HG03060 (cell line): ENCODE data around the gene MAP2K2.

ENCODE experiments used
- ATAC-seq: cut with Tn5 transposase; IDR thresholded peaks from one replicate; pipeline ENCODE4 v1.9.1; 2021; ENCODE audit warnings: low read depth, moderate number of reproducible peaks; ENCODE audit not compliant: unreplicated experiment

Gene MAP2K2

DNA sequence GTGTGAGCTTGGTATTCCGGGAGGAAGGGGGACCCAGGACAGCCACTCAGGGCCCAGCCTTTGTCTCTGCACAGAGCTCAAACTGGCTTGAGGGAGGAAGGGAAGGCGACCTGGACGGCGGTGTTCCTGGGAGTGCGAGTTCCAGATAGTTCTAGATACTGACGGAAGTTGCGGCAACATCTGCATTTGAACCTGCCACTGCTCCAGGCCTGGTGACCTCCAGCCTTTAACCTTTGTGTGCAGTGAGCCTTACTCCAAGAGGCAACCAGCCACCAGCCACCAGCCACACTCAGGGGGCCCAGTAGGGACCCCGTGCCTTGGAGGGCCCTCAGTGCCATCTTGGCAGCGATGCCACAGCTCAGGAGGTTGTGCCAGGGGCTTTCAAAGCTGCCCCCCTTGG lies 41.8 kb downstream of the MAP2K2 start:
- ATAC-seq, result no peak

GRCh38 chr19:4081441-4082129 lies 42.3 kb downstream of the MAP2K2 start:
- no peak for ATAC-seq

DNA sequence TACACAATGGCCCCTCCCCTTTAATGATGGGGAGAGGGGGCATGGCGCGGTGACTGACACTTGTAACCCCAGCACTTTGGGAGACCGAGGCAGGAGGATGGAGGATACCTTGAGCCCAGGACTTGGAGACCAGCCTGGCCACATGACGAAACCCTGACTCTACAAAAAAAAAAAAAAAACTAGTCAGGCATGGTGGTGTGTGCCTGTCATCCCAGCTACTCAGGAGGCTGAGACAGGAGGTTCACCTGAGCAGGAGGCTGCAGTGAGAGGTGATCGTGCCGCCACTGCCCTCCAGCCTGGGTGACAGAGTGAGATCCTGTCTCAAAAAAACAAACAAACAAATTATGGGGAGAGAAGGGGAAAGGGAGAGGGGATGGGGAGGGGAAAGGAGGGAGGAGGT lies 43.4 kb downstream of the MAP2K2 start:
- ATAC-seq, result no peak

GRCh38 chr19:4077800-4078684 lies 45.9 kb downstream of the MAP2K2 start:
- no peak for ATAC-seq

- no peak for ATAC-seq
These were observed 46.9 kb downstream of the MAP2K2 start for GRCh38 chr19:4077007-4077374.

- no peak for ATAC-seq
These were observed 48.5 kb downstream of the MAP2K2 start for GRCh38 chr19:4075373-4075772.

DNA sequence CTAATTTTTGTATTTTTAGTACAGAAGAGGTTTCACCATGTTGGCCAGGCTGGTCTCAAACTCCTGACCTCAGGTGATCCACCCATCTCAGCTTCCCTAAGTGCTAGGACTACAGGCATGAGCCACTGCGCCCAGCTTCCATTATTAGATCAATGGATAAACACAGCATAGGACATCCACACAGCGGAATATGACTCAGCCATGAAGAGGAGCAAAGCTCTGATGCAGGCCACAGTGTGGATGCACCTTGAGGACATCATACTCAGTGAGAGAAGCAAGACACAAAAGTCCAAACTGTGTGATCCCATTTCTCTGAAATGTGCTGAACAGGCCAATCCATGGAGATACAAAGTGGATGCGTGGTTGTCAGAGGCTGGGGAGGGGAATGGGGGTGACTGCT lies 52.3 kb downstream of the MAP2K2 start:
- no peak for ATAC-seq

DNA sequence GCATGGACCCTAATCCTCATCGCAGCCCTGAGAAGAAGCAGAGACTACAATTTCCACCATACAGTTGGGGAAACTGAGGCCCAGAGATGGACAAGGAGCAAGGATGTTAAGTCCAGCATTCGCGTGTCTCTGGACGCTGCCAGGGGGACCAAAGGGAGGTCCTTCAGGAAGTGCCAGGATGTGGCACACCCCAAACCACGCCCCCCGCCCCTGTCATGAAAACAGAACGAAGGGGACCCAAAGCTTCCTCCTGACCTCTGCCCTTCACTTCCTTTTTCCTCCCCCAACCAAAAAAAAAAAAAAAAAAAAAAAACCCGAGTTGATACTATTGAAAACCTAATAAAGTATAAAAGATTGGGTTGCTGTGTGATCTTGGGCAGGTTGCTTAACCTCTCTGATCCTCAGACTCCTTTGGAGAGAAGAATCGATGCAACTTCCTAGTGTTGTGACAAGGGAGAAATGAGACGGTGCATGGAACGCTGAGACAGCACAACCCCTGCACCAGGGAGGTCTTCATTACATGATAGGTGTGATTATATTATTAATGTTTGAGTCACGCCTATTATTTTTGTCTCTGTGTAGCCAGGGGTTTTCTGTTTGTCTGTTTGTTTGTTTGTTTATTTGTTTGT lies 54.5 kb downstream of the MAP2K2 start:
- no peak for ATAC-seq

- no peak for ATAC-seq
These were observed 55.6 kb downstream of the MAP2K2 start for GRCh38 chr19:4068047-4068966.

GRCh38 chr19:4067396-4068046 lies 56.4 kb downstream of the MAP2K2 start:
- no peak for ATAC-seq

- no peak for ATAC-seq
These were observed 57.1 kb downstream of the MAP2K2 start, which contains the start of gene ZBTB7A for GRCh38 chr19:4066682-4067395. TSS of gene ZBTB7A (minus strand) at chr19:4066899. CDS start at chr19:4055232, 11,667 bp downstream.

- ATAC-seq, result no peak
These were observed 57.7 kb downstream of the MAP2K2 start for GRCh38 chr19:4066176-4066606.

GRCh38 chr19:4065430-4066175 lies 58.3 kb downstream of the MAP2K2 start:
- peak; percentile 51 for ATAC-seq

DNA sequence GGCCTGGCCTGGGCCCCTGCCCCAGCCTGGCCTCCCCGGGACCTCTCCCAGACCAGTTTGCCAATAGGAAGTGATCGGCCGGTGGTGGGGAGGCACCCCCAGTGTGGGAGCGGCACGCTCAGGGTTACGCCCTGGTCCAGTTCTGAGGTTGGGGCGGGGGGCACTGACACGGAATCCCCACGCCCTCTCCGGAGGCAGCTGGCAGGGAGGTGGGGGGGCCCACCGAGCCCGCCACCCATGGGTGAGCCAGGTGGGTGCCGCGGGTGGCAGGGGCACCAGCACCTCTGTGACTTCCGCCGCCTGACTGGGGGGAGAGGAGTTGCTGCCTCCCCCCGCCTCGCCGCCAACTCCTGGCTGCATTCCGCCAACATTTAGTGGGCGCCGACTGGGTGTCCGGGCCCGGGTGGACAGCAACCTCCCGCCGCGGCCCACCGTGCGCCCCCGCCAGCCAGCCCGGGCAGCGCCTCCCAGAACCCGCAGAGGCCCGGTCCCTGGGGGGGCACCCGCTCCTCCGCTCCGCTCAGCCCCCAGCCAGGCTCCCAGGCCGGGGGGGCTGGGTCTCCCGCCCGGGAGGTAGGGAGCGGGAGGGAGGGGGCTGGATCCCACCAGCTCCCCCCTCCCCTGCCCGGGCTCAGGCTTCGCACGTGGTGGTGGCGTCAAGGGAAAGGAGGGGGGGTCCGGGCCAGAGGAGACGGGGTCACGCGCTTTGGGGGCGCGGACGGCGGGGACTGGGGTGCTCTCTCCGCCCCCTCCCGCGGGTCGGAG lies 59.2 kb downstream of the MAP2K2 start:
- ATAC-seq, result no peak

DNA sequence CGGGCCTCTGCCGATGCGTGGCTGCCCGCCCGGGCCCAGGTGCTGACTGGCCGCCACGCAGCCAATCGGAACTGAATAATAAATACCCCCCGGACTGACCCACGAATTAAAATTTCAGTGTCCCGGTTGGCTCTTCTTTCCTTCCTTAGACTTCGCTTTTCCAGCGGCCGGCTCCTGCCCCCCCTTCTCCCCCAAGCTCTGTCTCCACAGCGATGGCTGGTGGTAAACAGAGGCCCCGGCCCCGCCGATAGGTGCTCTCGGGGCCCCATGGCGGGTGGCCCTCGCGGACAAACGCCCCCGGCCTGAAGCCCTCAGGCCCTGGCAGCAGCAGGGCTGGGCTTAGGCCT lies 59.8 kb downstream of the MAP2K2 start:
- ATAC-seq, result no peak

GRCh38 chr19:4063369-4064148 lies 60.4 kb downstream of the MAP2K2 start:
- ATAC-seq, result no peak
